Karpas-422 (cell line): ENCODE measurements around the gene ITFG1. TPM values are rescaled to one million over a fixed set of nuclear protein-coding genes. Genes with fewer than 3 reads are reported as not detected.
"Not testable (repeated sequence)": the region's sequence is repeated elsewhere in the genome, so short reads cannot be mapped to it uniquely, and the experiment has no call there.

Experiments
- DNase-seq: peaks from one replicate; pipeline ENCODE4 v3.0.0-alpha.2; 2015
- H2AFZ ChIP-seq: fragments of 200-600 bp; sonication (generic); 2 replicates; pipeline ENCODE4 v1.6.1; 2014; ENCODE audit warnings: antibody characterized with exemption, low read length, mixed read lengths
- H3K27ac ChIP-seq: fragments of 200-600 bp; sonication (generic); 2 replicates; pipeline ENCODE4 v1.5.1; 2014; ENCODE audit warnings: mild to moderate bottlenecking, low read length, moderate library complexity
- H3K27me3 ChIP-seq: fragments of 200-600 bp; sonication (generic); 2 replicates; pipeline ENCODE4 v1.6.1; 2014; ENCODE audit warnings: low read length, mixed read lengths
- H3K36me3 ChIP-seq: fragments of 200-600 bp; sonication (generic); 2 replicates; pipeline ENCODE4 v1.6.1; 2014; ENCODE audit warnings: low read length, mixed read lengths; ENCODE audit not compliant: insufficient read depth
- H3K4me1 ChIP-seq: fragments of 200-600 bp; sonication (generic); 2 replicates; pipeline ENCODE4 v1.6.1; 2014; ENCODE audit warnings: mild to moderate bottlenecking, low read length, mixed read lengths
- H3K4me2 ChIP-seq: fragments of 200-600 bp; sonication (generic); 2 replicates; pipeline ENCODE4 v1.6.1; 2014; ENCODE audit warnings: low read length, low read depth, mild to moderate bottlenecking; ENCODE audit not compliant: poor library complexity, severe bottlenecking
- H3K4me3 ChIP-seq: fragments of 200-600 bp; sonication (generic); 2 replicates; pipeline ENCODE4 v1.5.1; 2014; ENCODE audit warnings: mild to moderate bottlenecking, antibody characterized with exemption, low read length, mixed read lengths
- H3K79me2 ChIP-seq: fragments of 200-600 bp; sonication (generic); 2 replicates; pipeline ENCODE4 v1.6.1; 2014; ENCODE audit warnings: mild to moderate bottlenecking, low read length, mixed read lengths
- H3K9ac ChIP-seq: fragments of 200-600 bp; sonication (generic); 2 replicates; pipeline ENCODE4 v1.6.0; 2014; ENCODE audit warnings: low read length
- H3K9me2 ChIP-seq: fragments of 200-600 bp; sonication (generic), shearing (Covaris generic); replicated peaks from 2 replicates; pipeline ENCODE4 v1.6.0; 2014; ENCODE audit warnings: mild to moderate bottlenecking, low read length, moderate library complexity; ENCODE audit not compliant: insufficient read depth
- H3K9me3 ChIP-seq: fragments of 300-700, 200-600 bp; sonication (generic); 2 replicates; pipeline ENCODE4 v1.6.1; 2014; ENCODE audit warnings: low read length, mixed read lengths
- H4K20me1 ChIP-seq: fragments of 200-600 bp; sonication (generic); 2 replicates; pipeline ENCODE4 v1.6.1; 2014; ENCODE audit warnings: mild to moderate bottlenecking, antibody characterized with exemption, low read length, low read depth; ENCODE audit not compliant: insufficient read depth
- total RNA-seq: library from RNA; depleted of rRNA; stranded (reverse); fragments of >200 nt; shearing (Covaris generic); gene quantifications from 2 replicates; pipeline ENCODE4 v1.2.3, GENCODE V29; 2014; ENCODE audit warnings: low replicate concordance

ITFG1 gene
- total RNA-seq, 1 experiment from 2014 or later: 161 TPM

- DNase-seq: no peak
- Histone ChIP-seq H3K4me1 (no peaks in the 10 kb centered on the region), H3K27ac (no peak overlapping the region), H3K4me2 (no peak overlapping the region), H3K27me3 (no peaks in the 10 kb centered on the region), H3K9ac (no peak overlapping the region), H3K36me3 (no peaks in the 10 kb centered on the region), H4K20me1 (no peaks in the 10 kb centered on the region), H3K79me2 (peaks cover 7% of the 10 kb centered on the region), H2AFZ (no peak overlapping the region), H3K9me3 (no peaks in the 10 kb centered on the region), H3K4me3 (no peak overlapping the region), H3K9me2 (no peaks in the 10 kb centered on the region)
These were observed 285.7 kb downstream of the ITFG1 start for GRCh38 chr16:47175152-47175551.

GRCh38 chr16:47162670-47163420 lies 298.0 kb downstream of the ITFG1 start:
- Histone ChIP-seq H3K36me3 (peaks cover 9% of the 10 kb centered on the region; the same call in 1 of the 2 replicates), H4K20me1 (no peaks in the 10 kb centered on the region), H3K9me2 (no peaks in the 10 kb centered on the region), H3K27ac (no peak overlapping the region), H2AFZ (no peak overlapping the region), H3K9me3 (no peaks in the 10 kb centered on the region), H3K9ac (no peak overlapping the region), H3K4me3 (no peak overlapping the region), H3K79me2 (no peaks in the 10 kb centered on the region), H3K27me3 (no peaks in the 10 kb centered on the region), H3K4me2 (no peak overlapping the region), H3K4me1 (no peaks in the 10 kb centered on the region)
- no peak for DNase-seq

GRCh38 chr16:47161464-47161863 lies 299.4 kb downstream of the ITFG1 start:
- Histone ChIP-seq H3K27ac (no peak overlapping the region), H3K27me3 (no peaks in the 10 kb centered on the region), H3K36me3 (peaks cover 14% of the 10 kb centered on the region; the same call in 1 of the 2 replicates), H3K9me3 (no peaks in the 10 kb centered on the region), H3K4me1 (no peaks in the 10 kb centered on the region), H3K4me2 (no peak overlapping the region), H4K20me1 (no peaks in the 10 kb centered on the region), H3K9ac (no peak overlapping the region), H3K79me2 (no peaks in the 10 kb centered on the region), H3K4me3 (no peak overlapping the region), H2AFZ (no peak overlapping the region), H3K9me2 (no peaks in the 10 kb centered on the region)
- no peak for DNase-seq

- no peaks in the 10 kb centered on the region for H3K79me2 ChIP-seq
- no peak for DNase-seq
- H3K27ac ChIP-seq: no peak overlapping the region
- H4K20me1 ChIP-seq: no peaks in the 10 kb centered on the region
- H3K9ac ChIP-seq: no peak overlapping the region
- no peaks in the 10 kb centered on the region for H3K27me3 ChIP-seq
- no peak overlapping the region for H3K4me2 ChIP-seq
- no peaks in the 10 kb centered on the region for H3K9me2 ChIP-seq
- no peak overlapping the region for H3K4me3 ChIP-seq
- H2AFZ ChIP-seq: no peak overlapping the region
- H3K36me3 ChIP-seq: peaks cover 17% of the 10 kb centered on the region; the same call in 1 of the 2 replicates
- no peaks in the 10 kb centered on the region for H3K4me1 ChIP-seq
- H3K9me3 ChIP-seq: no peaks in the 10 kb centered on the region
These were observed 300.4 kb downstream of the ITFG1 start for GRCh38 chr16:47160422-47160821.

- no peaks in the 10 kb centered on the region for H3K79me2 ChIP-seq
- H3K4me3 ChIP-seq: no peak overlapping the region
- H4K20me1 ChIP-seq: no peaks in the 10 kb centered on the region
- H3K4me2 ChIP-seq: no peak overlapping the region
- H3K27ac ChIP-seq: no peak overlapping the region
- DNase-seq: no peak
- no peaks in the 10 kb centered on the region for H3K27me3 ChIP-seq
- H3K9me3 ChIP-seq: no peaks in the 10 kb centered on the region
- H3K4me1 ChIP-seq: no peaks in the 10 kb centered on the region
- no peak overlapping the region for H3K9ac ChIP-seq
- H2AFZ ChIP-seq: no peak overlapping the region
- H3K9me2 ChIP-seq: no peaks in the 10 kb centered on the region
- peaks cover 28% of the 10 kb centered on the region for H3K36me3 ChIP-seq
These were observed 301.9 kb downstream of the ITFG1 start for GRCh38 chr16:47158992-47159391.

- no peak overlapping the region for H2AFZ ChIP-seq
- no peaks in the 10 kb centered on the region for H4K20me1 ChIP-seq
- no peak overlapping the region for H3K4me2 ChIP-seq
- H3K27me3 ChIP-seq: no peaks in the 10 kb centered on the region
- H3K9me3 ChIP-seq: no peaks in the 10 kb centered on the region
- H3K9me2 ChIP-seq: no peaks in the 10 kb centered on the region
- no peak overlapping the region for H3K9ac ChIP-seq
- H3K27ac ChIP-seq: no peak overlapping the region
- no peak overlapping the region for H3K4me3 ChIP-seq
- peaks cover 43% of the 10 kb centered on the region for H3K36me3 ChIP-seq
- H3K4me1 ChIP-seq: no peaks in the 10 kb centered on the region
- no peak for DNase-seq
- H3K79me2 ChIP-seq: no peaks in the 10 kb centered on the region
These were observed 304.1 kb downstream of the ITFG1 start for GRCh38 chr16:47156680-47157215.

GRCh38 chr16:47152501-47152900 lies 308.4 kb downstream of the ITFG1 start:
- not testable (repeated sequence) for H3K4me2 ChIP-seq, H3K79me2 ChIP-seq, H3K9me3 ChIP-seq, H3K27me3 ChIP-seq, H3K9me2 ChIP-seq, H3K4me1 ChIP-seq, H4K20me1 ChIP-seq, DNase-seq, H2AFZ ChIP-seq, H3K27ac ChIP-seq, H3K9ac ChIP-seq, H3K4me3 ChIP-seq
- H3K36me3 ChIP-seq: peaks cover 37% of the 10 kb centered on the region

GRCh38 chr16:47150067-47150466 lies 310.8 kb downstream of the ITFG1 start:
- H3K27ac ChIP-seq: no peak overlapping the region
- H3K36me3 ChIP-seq: peaks cover 28% of the 10 kb centered on the region
- no peaks in the 10 kb centered on the region for H3K4me1 ChIP-seq
- no peak for DNase-seq
- H3K9me2 ChIP-seq: no peaks in the 10 kb centered on the region
- H2AFZ ChIP-seq: no peak overlapping the region
- H3K4me3 ChIP-seq: no peak overlapping the region
- no peaks in the 10 kb centered on the region for H3K79me2 ChIP-seq
- no peaks in the 10 kb centered on the region for H3K9me3 ChIP-seq
- H3K9ac ChIP-seq: no peak overlapping the region
- H3K4me2 ChIP-seq: no peak overlapping the region
- no peaks in the 10 kb centered on the region for H3K27me3 ChIP-seq
- H4K20me1 ChIP-seq: no peaks in the 10 kb centered on the region
